ENCODE measurements around the gene MAML3. TPM values are rescaled to one million over a fixed set of nuclear protein-coding genes. Genes with fewer than 3 reads are reported as not detected.
"Not testable (repeated sequence)": the region's sequence is repeated elsewhere in the genome, so short reads cannot be mapped to it uniquely, and the experiment has no call there.

The MAML3 gene
- polyA plus RNA-seq, 1 donor, result 6.0 TPM

DNA sequence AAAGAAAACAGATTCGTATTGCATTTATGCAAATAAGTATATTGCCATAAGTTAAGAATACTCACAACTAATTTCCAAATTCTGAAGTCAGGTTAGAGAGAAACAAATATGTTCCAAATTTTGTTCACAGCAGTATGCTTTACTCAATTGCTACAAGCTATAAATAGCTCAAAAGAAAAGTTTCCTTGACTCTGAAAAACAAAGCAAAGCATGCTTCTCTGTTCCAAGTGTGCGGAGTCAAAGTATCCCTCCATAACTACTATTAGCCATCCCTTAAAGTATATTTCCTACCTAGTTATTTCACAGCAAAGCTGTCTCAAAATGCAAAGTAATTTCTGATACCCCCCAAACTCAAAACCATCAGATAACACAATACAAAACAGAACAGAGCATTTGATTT, 441.1 kb downstream of the MAML3 start:
- no peak for DNase-seq

DNA sequence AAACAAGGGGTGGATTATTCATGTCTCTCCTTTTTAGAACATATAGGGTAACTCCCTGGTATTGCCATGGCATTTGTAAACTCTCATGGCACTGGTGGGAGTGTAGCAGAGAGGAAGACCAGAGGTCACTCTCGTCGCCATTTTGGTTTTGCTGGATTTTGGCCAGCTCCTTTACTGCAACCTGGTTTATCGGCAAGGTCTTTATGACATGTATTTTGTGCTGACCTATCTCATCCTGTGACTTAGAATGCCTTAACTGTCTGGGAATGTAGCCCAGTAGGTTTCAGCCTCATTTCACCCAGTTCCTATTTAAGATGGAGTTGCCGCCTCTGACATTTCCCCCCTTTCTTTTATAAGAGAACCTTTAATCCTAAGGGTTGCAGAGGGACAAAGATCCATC, 442.5 kb downstream of the MAML3 start:
- DNase-seq, result no peak

DNA sequence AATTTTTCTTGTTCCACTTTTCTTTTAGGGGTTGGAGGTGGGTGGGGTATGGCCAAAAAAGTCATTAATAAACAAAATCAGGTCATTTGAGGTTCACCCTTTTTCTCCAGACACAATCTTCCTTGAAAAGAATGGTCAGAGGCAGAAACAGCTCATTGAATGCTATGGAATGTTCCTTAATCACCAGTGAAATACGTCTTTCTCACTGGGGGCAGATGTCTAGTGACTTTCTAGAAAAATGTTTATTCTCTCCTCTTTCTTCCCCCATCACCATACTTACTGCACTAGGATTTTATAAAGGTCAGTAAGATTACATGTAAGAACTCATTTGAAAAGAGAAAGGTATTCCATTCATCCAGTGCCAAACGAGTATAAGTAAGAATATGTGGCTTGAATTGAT, 443.9 kb downstream of the MAML3 start:
- no peak for DNase-seq

DNA sequence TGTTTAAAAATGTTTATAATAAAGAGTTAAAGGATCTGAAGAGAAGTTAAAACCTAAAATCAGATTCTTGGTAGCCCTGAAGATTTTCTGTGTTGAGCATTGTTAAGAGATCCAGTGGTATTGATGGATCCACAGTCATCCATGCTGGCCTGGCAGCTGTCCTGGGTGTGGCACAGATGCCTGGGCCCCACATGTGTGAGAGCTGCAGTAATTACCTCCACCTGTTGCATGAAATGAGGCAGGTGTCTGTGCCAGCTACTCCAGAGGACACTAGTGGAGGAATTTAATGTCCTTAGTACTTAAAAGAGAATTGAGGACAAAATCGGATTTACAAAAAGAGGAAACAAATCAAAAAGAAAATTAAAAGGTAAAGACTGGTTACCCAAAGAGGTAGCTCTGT, 444.3 kb downstream of the MAML3 start:
- no peak for DNase-seq

DNA sequence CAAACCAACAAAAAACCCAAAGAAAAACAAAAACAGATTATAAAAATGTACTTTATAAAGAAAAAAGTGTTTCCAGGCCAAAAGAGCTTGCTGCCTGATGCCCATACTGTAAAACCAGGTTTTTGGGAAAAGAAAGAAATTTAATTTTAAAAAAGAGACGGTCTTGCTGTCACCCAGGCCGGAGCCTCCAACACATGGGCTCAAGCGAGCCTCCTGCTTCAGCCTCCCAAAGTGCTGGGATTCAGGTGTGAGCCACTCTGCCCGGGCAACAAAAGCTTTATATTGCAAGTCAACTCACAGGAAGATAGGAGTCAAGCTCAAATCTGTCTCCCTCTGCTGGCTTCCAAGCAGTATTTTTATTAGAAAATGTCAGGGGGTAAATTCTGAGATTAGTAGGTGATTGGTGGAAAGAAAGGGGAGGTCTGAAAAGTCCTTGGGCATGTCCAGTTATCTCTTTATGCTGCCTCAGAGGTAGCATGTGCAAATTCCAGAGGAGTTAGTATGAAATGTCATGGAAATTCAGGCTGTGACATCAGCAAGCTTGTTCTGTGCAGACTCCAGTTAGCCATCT, 449.0 kb downstream of the MAML3 start:
- DNase-seq, result no peak

DNA sequence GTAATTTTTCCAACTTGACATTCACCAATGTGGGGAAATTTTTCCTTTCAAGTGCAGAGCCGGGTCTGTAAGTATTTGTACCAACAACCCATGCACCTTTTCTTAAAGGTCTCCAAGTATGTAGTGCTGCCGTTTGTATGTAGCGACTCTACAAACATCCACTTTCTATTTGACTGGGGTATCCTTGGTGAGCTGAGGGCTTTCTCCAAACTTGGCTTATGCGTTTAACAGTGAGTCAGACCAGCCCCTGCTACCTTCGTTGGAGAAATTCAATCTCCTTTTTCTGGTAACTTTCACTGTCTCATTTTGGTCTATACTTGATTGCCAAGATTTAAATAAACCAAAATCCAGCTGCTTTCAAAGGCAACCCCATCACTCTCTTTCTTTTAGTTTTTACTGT, 453.4 kb downstream of the MAML3 start:
- no peak for DNase-seq

DNA sequence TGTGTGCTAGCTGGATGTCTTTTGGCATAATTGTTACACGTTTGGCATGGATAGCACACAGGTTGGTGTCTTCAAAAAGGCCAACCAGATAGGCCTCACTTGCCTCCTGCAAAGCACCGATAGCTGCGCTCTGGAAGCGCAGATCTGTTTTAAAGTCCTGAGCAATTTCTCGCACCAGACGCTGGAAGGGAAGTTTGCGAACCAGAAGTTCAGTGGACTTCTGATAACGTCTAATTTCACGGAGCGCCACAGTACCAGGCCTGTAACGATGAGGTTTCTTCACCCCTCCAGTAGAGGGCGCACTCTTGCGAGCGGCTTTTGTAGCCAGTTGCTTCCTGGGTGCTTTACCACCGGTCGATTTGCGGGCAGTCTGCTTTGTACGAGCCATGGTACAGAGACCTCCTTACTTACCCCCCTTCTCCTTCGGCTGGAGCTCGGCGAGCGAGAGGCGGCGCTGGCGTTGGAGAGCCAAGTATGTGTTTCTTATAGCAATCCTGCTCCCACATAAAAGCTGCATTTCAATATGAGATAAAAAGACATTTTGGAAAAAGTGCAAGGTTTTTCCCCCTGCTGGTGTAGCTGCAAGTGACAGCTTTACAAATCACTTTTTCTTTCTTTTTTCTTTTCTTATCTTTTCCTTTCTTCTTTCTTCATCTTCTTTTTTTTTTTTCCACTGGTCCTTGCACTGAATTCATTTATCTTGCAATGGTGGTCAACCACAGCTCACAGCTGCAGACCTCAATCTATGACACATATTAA, 455.6 kb downstream of the MAML3 start:
- not testable (repeated sequence) for DNase-seq

DNA sequence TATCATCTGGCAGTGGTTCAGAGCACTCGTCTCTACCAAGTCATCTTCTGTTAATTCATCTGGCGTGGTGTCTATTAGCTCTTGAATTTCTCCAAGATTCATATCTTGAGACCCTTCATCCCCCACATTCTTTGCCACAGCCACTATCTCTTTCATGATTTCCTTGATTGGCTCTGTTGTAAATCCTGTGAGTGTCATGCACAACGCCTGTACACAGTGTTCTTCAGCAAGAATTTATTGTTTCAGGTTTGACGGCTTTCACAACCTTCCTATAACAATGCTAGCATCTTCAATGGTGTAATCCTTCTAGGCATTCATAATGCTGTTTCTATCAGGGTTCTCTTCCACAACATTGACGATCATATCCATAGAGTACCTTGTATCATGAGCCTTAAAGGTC, 457.5 kb downstream of the MAML3 start:
- no peak for DNase-seq

DNA sequence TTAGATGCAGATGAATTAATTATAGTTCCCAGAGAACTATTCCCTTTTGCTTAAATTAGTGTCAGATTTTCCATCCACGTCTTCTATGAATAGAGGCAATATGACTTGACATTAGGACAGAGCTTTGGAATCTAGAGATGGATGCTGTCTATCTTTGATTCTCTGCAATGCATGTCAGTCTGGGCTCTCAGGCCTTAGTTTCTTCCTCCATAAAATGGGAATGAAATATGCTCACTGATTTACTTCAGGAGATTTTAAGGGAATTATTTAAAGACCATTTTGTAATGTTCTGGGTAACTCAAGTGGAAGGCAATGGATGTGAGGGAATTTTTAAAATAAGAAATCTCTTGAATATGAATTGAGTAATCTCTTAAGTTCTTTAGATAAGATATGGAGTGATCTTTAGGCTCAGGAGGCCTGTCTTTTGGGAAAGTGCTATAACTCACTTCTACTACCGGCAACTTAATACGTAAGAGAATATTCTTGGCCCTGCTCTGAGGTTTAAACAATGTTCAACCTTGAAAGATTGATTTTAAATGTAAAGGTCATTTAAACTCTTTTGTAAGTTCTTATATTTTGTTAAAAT, 459.4 kb downstream of the MAML3 start:
- no peak for DNase-seq

DNA sequence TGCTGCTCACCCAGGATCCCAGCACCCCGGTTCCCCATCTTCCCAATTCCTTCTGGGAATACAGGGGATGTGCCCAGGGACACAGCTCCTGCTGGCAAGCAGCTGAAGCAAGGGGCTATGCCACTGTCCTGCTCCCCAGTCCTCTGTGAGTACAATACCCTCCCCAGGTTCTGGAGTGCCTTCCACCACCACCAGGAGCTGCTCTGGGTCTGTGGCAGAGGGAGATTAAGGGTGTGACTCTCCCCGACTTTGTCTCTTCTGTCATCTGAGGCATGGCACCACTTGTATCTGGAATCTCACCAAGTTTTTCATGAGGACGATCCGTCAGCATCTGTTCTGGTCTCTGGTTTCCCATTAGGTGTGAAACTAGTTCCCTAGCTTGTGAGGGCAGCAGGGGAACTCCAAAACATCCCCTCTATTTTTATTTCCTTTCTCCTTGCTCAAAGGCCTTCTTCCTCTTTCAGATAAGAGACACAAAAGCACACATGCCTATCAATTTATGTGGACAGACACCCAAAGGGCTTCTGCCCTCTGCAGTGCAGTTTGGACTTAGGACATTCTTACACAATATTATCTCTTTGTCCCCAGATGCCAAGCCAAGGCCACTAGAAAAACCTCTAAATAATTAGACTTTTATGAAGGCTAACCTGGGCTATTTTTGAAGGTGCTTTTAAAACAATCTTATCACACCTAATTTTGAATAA, 461.5 kb downstream of the MAML3 start:
- no peak for DNase-seq

DNA sequence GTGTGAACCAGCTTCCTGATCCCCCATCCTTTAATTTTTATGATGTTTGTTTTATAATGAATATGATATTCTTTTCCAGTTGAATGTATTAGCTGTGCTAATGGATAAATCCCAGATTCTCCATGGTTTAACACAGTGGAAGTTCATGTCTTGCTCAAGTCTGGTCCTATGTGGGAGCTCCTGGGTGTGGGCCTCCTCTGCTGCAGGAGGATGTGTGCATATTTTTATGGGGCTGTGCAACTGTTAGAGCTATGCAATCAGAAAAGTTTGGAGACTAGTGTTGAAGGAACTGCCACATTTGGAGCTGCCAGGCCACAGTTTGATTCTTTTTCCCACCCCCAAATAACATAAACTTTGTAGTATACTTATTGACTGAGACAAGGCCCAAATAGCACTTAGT, 463.6 kb downstream of the MAML3 start:
- DNase-seq, result no peak

DNA sequence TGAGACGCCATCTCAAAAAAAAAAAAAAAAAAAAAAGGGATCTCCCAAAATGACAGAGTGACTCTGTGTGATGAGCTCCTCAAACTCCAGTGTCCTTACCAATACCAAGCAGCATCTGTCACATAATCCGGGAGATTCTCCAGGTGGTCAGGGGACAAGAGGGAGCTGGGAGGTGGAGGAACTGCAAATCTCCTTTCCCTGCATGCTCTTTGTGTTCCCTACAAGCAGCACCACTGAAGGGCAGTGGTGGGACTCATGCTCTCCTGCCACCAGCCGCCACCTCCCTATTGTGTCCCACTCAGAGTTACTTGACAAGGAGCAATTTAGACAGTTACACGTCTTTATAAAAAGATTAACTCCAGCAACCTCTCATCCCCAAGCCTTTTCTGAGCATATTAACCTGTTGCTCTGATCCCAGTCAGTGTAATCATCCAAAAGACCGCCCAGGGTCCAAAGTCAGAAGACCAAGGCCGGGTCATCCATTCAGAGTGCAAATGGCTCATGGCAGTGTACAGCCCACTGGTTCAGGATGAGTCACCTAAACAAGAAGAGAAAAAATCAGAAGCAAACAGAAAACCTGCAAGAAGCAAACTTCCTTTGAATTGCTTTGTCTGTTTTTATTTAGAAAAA, 464.8 kb downstream of the MAML3 start:
- DNase-seq, result no peak

DNA sequence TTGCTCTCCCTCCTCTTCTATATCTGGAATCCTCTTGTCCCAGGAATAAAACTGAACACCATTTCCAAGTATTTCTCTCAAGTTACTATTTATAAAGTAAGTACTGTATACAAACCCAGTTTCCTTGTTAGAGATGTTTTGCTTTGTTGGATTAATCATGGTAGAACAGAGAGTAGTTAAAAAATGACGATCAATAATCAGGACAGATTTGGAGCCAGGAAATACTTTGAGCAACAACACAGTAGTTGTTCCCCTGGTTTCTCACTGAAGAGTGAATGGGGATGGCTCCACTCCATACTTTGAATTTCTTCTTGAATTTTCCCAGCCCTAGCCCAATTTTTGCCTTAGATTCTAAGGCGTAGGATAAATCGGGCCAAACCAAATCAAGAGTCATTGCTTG, 467.0 kb downstream of the MAML3 start:
- DNase-seq, result no peak

DNA sequence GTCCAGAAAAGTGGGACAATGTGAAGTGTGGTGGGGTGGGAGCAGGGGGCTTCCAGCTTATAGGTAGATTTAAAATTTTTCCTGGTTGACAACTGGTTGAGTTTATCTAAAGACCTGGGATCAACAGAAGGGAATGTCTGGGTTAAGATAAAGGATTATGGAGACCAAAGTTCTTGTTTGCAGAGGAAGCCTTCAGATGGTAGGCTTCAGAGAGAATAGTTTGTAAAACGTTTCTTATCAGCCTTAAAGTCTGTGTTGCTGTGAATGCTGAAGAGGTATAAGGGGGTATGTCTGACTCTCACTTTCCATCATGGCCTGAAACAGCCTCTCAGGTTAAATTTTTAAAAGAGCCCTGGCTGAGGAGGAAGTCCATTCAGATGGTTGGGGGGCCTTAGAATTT, 467.9 kb downstream of the MAML3 start:
- DNase-seq, result no peak

DNA sequence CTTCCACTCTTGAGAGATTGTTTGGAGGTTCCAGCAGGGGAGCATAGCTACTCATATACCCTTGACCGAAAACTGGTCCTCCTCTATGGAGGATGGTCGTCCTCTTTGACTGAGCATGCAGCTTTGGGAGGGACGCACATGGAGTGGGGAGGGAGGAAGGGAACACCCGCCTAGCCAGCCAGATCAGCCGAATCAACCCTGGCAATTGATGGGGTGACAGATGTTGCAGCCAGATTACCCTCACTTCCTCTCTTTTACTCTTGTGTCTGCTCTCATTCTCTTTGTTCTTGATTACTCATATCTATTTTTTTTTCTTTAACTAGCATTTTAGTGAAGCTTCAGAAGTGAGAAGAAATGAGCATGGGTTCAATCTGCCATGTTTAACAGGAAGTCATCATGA, 468.8 kb downstream of the MAML3 start:
- no peak for DNase-seq

DNA sequence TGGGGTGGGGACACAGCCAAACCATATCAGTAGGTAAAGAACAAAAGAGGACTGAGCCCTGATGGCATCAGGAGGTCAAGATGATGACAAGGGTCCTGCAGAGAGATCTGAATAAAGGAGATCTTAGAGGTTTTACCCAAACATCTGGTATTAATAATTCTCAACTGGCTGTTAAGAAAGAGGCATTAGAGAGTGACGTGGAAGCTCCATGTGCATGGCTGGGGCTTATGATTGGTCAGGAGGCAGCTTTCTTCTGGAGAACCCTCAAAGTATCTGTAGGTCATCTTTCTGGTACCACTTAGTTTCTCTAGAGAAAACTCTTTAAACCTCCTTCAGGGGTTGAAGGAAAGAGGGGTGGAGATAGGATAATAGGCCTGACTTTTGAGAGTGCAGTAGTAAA, 469.6 kb downstream of the MAML3 start:
- DNase-seq, result no peak

DNA sequence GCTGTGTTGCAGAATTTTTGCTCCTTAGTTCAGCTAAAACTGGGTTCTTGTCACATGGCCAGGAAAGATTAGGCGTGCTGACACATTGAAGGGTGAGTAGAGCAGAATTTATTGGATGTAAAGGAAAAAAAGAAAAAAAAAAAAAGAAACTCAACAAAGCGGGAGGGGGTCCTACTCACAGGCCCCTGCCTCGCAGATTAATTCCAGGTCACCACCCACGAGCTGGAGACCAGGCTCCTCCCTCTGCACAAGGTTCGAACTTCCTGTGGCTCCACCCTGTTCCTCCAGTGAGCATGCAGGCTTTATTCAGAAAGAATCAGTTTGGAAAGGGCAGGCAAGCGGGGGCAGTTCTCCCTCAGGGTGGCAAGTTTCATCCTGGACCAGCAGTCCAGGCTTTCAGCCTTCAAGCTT, 471.2 kb downstream of the MAML3 start:
- DNase-seq, result no peak

DNA sequence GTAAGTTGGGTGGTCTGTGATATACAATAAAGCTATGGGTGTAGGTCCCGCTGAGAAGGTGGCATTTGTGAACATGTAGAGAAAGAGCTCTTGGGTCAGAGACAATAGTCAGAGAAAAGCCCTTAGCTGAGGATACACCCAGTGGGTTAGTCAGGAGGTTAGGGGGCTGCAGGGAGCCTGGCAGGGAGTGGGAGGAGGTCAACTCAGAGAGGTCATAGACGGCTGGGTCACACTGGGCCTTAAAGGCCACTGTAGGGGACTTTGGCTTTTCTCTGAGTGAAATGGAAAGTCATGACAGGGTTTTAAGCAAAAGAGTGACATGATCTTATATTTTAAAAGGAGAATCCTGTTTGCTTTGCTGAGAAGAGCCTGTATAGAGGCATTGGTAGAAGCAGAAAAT, 471.7 kb downstream of the MAML3 start:
- DNase-seq, result no peak

DNA sequence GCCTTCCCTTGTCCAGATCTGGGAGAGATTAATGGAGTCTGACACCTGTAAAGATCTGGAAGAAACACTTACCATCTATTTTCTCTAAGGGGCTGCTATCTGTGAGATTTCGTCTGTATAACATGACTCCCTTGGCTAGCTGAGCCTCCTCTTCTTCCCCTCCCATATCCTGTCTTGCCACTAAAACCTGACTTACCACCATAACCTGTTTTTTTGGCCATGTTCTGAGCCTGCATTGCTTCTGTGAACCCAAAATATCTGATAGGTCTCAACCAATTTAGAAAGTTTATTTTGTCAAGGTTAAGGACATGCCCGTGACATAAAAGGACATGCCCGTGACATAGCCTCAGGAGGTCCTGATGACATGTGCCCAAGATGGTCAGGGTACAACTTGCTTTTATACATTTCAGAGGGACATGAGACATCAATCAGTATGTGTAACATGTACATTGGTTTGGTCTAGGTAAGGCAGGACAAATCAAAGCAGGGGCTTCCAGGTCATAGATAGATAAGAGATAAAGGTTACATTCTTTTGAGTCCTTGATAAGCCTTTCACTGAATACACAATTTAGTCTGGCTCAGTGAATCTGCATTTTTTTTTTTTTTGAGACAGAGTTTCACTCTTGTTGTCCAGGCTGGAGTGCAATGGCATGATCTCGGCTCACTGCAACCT, 476.9 kb downstream of the MAML3 start:
- no peak for DNase-seq

DNA sequence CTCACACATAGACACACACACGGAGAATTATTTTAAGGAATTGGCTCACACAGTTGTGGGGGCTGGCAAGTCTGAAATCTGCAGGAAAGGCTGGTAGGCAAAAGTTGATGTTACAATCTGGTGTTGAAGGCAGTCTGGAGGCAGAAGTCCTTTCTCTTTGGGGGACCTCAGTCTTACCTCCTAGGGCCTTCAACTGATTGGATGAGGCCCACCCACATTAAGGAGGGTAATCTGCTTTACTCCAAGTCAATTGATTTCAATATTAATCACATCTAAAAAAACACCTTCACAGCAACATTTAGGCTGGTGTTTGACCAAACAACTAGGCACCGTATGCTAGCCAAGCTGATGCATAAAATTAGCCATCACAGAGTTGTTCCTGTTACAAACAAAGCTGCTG, 477.6 kb downstream of the MAML3 start:
- DNase-seq, result no peak

DNA sequence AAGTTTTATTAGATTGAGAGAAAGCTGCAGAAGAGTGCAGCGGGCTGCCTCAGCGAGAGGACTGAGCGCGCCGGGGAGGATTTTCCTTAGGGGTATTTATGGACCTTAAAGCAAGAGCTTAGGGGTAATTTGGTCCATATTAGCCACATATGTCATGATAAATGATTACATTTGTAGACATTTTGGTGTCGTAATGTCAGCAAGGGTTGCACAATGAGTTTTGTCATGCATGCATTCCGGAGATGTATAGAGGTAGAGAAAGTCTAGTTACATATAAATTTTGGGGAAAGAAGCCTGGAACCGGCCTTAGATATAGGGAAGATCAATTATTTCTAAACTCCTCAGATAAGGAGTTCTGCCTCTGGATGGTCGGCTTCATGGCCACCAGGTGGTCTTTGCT, 478.3 kb downstream of the MAML3 start:
- DNase-seq, result no peak

DNA sequence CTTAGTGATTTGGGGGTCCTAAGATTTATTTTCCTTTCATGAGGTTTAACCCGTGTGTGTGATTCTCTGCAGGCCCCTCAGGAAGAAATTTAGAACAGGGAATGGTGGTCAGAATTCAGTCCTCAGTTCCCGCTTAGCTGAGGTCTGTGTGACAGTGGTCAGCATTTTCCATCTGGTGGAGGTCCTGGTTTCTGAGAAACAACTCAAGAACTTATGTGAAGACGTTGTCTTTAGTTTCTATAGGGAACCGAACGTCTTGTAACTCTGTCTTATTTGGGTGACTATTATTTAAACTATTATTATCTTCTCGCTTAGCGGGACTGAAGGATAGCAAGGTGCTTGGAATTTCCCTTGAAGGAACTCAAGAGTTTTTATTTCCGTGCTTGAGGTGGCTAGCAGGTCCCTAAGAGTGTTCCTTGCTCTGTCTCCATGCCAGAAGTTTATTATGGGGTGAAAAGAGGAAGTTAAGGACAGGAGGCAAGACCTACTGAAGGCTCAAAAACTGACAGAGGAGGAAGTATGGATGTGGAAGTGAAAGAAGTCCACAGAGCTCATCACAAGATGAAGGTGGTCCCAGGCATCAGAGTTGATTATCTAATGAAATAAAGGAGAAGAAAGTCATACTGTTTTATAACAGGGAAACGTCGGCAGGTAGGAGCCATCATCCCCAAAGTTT, 479.0 kb downstream of the MAML3 start:
- no peak for DNase-seq
